CD4-positive, alpha-beta T cell treated with Interleukin-15 for 4 hours (primary cell): Measurements from ENCODE around the gene AGMO.

Experiments used
- DNase-seq: peaks from one replicate; pipeline ENCODE4 v3.0.0-alpha.2; 2020; ENCODE audit warnings: low spot score

AGMO gene

DNA sequence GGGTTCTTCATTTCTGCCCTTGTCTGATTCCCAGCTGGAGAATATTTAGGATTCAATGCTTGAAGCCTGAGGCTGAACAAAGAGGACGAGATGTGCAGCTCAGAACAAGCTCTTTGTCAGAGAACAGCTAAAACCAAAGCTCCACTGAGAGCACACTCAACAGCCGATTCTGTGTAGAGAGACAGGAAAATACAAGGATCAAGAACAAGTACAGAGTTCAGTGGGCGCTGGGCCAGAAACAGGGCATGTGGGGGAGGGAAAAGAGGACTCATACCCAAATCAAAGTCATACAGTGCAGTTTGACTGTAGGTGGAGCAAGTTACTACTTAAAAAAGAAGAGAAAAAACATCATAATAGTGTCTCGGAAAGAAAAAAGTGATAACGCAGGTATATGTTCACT, at the start of gene AGMO:
Gene AGMO, minus strand, starts transcription at position 181 of the 400 bp plus-strand sequence.
- no peak for DNase-seq

GRCh38 chr7:15610503-15610902, 48.7 kb upstream of the AGMO start:
- DNase-seq: no peak

DNA sequence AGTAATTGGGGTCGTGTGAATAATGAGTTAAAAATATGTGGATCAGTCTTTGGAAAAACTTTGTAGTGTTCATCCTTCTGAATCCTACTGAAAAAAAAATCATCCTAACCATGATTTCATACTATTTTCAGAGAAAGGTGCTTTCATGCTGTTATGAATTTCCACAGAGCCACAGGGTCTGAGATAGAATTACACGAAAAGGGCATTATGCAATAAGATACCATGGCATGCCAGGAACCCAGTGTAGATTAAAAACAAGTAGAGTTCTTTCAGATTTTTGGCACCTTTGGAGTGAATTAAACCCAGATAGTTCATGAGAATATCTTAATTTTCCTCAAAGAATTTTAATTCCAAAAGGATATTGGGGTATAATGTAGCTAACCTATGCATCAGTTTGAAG, 47.5 kb upstream of the AGMO start:
- DNase-seq: no peak

GRCh38 chr7:15607529-15608210, 45.9 kb upstream of the AGMO start:
- DNase-seq: no peak

DNA sequence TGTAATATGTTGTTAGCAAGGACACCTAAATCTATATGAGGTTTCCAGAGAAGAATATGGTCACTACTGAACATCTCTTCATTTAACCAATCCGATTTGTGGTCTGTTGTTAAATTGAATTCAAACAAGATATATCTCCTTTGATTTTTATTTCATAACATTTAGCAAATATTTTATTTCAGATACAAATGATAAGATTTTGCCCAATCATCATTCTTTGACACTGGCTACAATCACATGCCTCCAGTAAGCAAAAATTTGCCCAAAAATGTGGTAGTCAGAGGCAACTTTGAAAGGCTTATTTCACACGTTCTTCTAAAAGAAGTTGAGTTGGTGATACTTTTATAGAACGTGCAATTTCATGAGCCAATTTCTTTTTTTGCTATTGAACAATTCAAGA, 44.7 kb upstream of the AGMO start:
- DNase-seq: no peak

DNA sequence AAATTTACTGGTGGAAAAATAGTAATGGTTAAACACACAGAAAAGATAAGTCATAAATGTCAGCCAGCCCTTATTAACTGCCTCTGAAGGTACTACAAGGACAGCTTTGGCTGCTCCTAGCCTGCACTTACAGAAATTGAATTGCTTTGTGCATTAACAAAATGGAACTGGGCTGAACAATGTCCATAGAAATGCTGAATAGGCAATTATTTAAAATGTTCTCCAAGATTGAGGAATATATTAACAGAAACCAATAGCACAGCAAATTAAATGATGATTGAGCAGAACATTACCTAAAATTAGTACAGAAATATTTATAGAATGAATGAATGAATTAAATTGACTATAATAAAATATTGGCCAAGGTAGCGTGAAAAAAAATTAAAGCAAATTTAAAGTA, 42.4 kb upstream of the AGMO start:
- no peak for DNase-seq

DNA sequence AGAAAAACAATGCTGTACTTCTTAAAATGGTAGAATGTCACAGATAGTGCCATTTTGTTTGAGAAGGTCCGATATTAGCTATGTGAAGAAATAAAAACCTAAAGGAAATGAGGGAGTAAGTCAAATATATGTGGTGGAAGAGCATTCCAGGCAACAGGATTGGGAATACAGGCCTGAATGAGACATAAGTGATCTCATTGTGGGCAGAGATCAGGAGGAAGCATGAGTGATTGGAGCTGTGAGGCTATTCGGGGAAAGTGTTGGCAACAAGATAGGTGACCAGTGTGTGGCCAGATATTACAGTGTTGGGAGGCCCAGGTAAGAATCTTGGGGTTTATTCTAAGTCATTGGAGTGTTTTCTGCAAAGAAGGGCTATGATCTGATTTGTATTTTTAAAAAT, 41.3 kb upstream of the AGMO start:
- DNase-seq: no peak

DNA sequence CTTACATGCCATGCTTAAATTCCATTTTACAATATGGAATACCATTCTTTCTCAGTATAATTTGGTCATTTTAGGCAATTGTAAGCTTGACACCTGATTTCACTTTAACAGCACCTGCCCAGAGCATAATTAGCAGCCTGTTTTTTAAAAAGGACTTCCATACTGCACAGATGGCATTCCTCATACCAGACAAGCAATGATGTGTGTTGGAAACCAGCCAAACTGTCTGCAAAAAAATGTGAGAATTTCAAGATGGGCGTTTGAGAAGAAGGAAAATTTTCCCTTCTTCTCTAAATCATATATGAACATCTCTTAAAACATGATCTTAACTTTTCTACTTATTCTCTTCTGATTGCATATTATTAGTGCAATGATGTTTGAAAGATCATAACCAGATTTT, 40.4 kb upstream of the AGMO start:
- DNase-seq: no peak

DNA sequence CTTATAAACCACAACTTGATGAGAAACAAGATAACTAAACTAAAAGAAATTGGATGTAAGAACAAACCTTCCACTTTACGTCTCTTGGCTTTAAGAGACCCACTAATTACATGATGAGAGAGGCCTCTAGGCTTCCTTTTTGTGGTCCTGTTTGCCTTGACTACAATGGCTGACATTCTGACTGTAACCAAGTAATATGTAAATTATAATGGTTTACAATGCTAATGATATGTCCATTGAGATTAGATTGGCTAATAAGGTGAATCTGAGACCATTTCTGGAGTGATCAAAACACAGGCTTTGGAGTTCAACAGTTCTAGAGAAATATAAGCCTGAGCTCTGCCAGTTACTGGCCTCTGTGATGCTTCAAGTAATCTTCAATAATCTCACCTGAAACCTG, 39.4 kb upstream of the AGMO start:
- no peak for DNase-seq

- no peak for DNase-seq
Observed at GRCh38 chr7:15600298-15600697, 38.5 kb upstream of the AGMO start.

- DNase-seq: no peak
Observed at GRCh38 chr7:15594461-15594860, 32.6 kb upstream of the AGMO start.

DNA sequence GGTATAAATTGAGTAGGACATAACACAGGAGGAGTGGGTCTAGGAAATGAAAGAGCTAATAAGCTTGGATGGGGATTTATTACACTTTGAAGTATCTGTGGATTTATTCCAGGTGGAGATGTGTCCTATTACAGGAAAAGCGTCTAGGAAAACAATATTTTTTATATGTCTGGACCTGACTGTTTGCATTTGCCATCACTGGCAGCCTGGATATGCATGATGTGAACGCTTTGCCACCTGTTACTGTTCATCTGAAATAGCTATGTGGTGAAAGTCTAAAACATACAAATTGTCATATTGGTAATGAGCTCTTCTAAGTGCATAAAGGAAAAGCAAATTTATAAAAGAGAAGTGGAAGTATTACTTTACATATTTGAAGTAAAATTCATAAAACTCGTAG, 31.6 kb upstream of the AGMO start:
- DNase-seq: no peak

GRCh38 chr7:15586266-15586665, 24.5 kb upstream of the AGMO start:
- DNase-seq: no peak

- no peak for DNase-seq
Observed at GRCh38 chr7:15584575-15584974, 22.8 kb upstream of the AGMO start.

DNA sequence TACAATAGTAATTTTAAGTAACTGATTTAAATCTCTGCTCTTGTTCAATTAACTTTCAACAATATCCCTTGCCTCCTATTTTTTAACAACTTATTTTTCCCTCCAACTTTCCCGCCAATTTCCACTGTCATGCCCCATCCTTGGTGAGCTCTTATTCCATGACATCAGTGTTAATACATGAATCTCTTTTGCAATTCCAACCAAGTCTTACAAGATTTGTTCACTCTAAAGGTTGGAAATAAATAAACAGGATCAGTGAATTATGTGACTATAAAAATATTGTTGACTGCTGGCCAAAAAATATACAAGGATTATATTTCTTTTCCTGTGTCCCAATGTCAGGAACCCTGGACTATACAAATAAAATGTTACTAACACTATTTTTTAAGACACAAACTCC, 21.0 kb upstream of the AGMO start:
- DNase-seq: no peak

DNA sequence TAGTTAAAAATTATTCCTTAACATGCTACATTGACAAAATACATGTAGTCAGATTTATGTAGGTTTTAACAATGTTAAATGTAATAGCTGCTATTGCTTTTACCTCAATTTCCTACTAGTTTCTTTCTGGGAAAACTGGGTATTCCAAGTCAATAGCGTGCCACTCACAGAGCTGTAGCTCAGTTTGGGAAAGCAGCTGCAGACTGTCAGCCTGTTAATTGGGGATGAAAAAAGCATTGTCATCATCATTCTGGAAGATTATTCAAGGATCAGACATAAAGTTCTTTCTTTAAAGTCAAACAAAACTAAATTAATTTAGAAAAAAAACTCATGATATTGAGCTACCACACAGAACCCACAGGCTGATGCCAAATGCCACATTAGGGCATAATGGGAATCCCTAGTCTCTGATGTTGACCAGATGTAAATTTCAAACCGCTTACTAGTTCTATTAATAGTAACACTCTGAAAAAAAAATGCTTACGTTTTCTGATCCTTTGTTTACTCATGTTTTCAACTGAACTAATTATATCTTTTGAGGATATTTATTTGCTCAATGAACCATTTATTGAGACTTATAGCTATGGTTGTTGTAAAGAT, 19.6 kb upstream of the AGMO start:
- no peak for DNase-seq

GRCh38 chr7:15580604-15581351, 19.0 kb upstream of the AGMO start:
- no peak for DNase-seq

- DNase-seq: no peak
Observed at GRCh38 chr7:15577600-15577999, 15.8 kb upstream of the AGMO start.

DNA sequence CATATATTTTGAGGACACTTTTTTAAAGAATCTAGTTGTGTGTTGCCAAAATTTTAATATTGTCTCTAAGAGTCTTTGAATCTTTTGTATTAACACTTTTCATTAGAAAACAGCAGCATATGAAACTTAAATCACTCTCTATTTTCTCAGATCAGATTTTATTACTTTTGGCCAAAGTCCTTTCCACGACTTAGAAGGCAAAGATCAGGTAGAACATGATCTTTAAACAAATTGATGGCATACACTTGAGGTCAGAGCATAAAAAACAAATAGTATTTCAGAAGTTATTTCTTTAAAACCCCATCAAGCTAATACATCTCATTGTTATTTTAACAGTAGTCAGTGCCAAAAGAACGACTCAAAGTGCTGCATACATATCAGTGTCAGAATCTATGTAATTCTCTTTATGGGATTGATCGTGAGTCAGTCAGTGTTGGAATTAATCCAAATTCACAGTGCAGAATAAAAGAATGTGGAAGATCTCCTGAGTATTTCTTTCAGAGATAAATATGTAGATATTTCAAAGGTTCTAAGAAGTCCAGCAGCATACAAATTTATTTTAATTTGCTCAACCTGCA, 9.6 kb upstream of the AGMO start:
- no peak for DNase-seq

GRCh38 chr7:15567652-15568051, 5.8 kb upstream of the AGMO start:
- DNase-seq: no peak

GRCh38 chr7:15567036-15567435, 5.2 kb upstream of the AGMO start:
- DNase-seq: no peak

- DNase-seq: no peak
Observed at GRCh38 chr7:15566476-15566875, 4.7 kb upstream of the AGMO start.

DNA sequence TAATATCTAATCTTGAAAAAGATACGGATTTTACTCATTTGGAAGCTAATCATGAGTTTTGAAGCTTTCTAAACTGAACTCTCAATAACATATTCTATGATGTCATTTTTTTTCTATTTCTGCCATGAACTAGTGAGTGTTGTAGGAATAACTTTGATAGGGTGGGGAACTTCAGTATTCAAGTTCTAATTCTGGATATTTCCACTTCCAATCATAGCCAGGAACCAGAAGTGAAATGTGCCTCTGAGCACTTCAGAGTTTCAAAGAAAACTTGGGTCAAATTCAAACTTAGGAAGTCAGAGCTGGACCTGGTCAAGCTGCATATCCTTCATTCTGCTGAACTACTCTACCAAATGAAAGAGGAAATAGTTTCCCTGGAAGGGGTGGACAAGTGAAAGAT, 847 bp downstream of the AGMO start:
- no peak for DNase-seq
